Hepatocyte (in vitro differentiated cells): ENCODE results near the gene ALPP. TPM values are rescaled to one million over a fixed set of nuclear protein-coding genes. Genes with fewer than 3 reads are reported as not detected.

Source experiments
- DNase-seq: peaks from one replicate; pipeline ENCODE4 v3.0.0-alpha.2; 2016; ENCODE audit warnings: low spot score
- H2AFZ ChIP-seq: fragments of 200-600 bp; sonication (generic); 2 replicates; pipeline ENCODE4 v1.6.0; 2016; ENCODE audit warnings: antibody characterized with exemption, mild to moderate bottlenecking
- H3K27ac ChIP-seq: fragments of 200-600 bp; sonication (generic); 2 replicates; pipeline ENCODE4 v1.5.1; 2016; ENCODE audit warnings: mild to moderate bottlenecking
- H3K27me3 ChIP-seq: fragments of 200-600 bp; sonication (generic); 2 replicates; pipeline ENCODE4 v1.6.1; 2016
- H3K36me3 ChIP-seq: fragments of 200-600 bp; sonication (generic); replicated peaks from 2 replicates; pipeline ENCODE4 v1.5.1; 2016; ENCODE audit warnings: low read depth; ENCODE audit not compliant: insufficient read depth
- H3K4me1 ChIP-seq: fragments of 200-600 bp; sonication (generic); 2 replicates; pipeline ENCODE4 v1.5.1; 2016; ENCODE audit warnings: mild to moderate bottlenecking, moderate library complexity; ENCODE audit not compliant: insufficient read depth
- H3K4me2 ChIP-seq: fragments of 200-600 bp; sonication (generic); 2 replicates; pipeline ENCODE4 v1.6.0; 2016
- H3K4me3 ChIP-seq: fragments of 200-600 bp; sonication (generic); 2 replicates; pipeline ENCODE4 v1.5.1; 2016; ENCODE audit warnings: mild to moderate bottlenecking
- H3K79me2 ChIP-seq: fragments of 200-600 bp; sonication (generic); 2 replicates; pipeline ENCODE4 v1.6.0; 2017; ENCODE audit warnings: mild to moderate bottlenecking
- H3K9me2 ChIP-seq: fragments of 200-600 bp; sonication (generic); replicated peaks from 2 replicates; pipeline ENCODE4 v1.6.0; 2017; ENCODE audit warnings: mild to moderate bottlenecking; ENCODE audit not compliant: insufficient read depth
- H3K9me3 ChIP-seq: fragments of 200-600 bp; sonication (generic); 2 replicates; pipeline ENCODE4 v1.5.1; 2016; ENCODE audit warnings: low read depth, mild to moderate bottlenecking
- H4K20me1 ChIP-seq: fragments of 200-600 bp; sonication (generic); 2 replicates; pipeline ENCODE4 v1.6.0; 2016; ENCODE audit warnings: mild to moderate bottlenecking; ENCODE audit not compliant: insufficient read depth, poor library complexity, severe bottlenecking
- EZH2 ChIP-seq: fragments of 200-600 bp; sonication (generic); IDR thresholded peaks from 2 replicates; pipeline ENCODE4 v1.6.1; 2016; ENCODE audit warnings: antibody characterized with exemption, mild to moderate bottlenecking, borderline replicate concordance
- EZH2phosphoT487 ChIP-seq: fragments of 200-600 bp; sonication (generic); IDR thresholded peaks from one replicate; pipeline ENCODE4 v1.6.1; 2018; ENCODE audit warnings: antibody characterized with exemption, mild to moderate bottlenecking, low read depth, moderate library complexity; ENCODE audit not compliant: unreplicated experiment, severe bottlenecking
- WGBS: methylation state at CpG from one replicate; pipeline ENCODE4 v1.1.6; 2016; ENCODE audit warnings: low lambda C conversion rate; ENCODE audit errors: missing lambda C conversion rate; 5-methylcytosine and 5-hydroxymethylcytosine counted together
- polyA plus RNA-seq: library from polyadenylated mRNA; unstranded; fragments of >200 nt; fragmentation: Nextera tagmentation; extraction: Ambion mirVana; gene quantifications from 2 replicates; pipeline ENCODE4 v1.2.1, GENCODE V29; 2016
- total RNA-seq: library from RNA; depleted of rRNA; stranded (reverse); fragments of >200 nt; gene quantifications from 2 replicates; pipeline ENCODE4 v1.2.3, GENCODE V29; 2014
- TF ChIP-seq, protein P1 (sequence below): fragments of 200-600 bp; sonication (generic); IDR thresholded peaks from 2 replicates; pipeline ENCODE4 v1.5.1; 2016; ENCODE audit warnings: antibody characterized with exemption, mild to moderate bottlenecking; ENCODE audit not compliant: poor library complexity

Gene ALPP
- total and polyA plus RNA-seq, 2 experiments from 2014 or later = 1.2 to 6.5 TPM

DNA sequence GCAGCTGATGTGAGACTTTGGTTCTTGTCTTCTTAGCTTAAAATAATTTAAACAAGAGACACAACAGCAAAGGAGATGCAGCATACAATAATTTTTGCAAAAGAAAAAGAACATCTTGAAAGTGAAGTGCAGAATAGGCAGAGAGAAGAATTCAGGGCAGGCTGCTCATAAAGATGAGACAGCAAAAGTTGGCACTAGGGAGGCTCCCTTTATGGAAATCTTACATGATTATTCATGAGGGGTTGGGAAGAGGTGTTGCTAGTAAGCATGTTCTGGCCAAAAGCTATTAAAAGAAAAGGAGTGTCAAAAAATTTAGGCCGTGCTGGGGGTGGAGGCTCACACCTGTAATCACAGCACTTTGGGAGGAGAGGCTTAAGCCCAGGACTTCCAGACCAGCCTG lies 4.2 kb upstream of the ALPP start:
- TF ChIP-seq EZH2 (no peak), EZH2phosphoT487 (no peak)
- TF ChIP-seq, protein P1, sequence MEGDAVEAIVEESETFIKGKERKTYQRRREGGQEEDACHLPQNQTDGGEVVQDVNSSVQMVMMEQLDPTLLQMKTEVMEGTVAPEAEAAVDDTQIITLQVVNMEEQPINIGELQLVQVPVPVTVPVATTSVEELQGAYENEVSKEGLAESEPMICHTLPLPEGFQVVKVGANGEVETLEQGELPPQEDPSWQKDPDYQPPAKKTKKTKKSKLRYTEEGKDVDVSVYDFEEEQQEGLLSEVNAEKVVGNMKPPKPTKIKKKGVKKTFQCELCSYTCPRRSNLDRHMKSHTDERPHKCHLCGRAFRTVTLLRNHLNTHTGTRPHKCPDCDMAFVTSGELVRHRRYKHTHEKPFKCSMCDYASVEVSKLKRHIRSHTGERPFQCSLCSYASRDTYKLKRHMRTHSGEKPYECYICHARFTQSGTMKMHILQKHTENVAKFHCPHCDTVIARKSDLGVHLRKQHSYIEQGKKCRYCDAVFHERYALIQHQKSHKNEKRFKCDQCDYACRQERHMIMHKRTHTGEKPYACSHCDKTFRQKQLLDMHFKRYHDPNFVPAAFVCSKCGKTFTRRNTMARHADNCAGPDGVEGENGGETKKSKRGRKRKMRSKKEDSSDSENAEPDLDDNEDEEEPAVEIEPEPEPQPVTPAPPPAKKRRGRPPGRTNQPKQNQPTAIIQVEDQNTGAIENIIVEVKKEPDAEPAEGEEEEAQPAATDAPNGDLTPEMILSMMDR = no peak
- Histone ChIP-seq H3K27me3 (no peaks in the 10 kb centered on the region), H3K9me2 (no peaks in the 10 kb centered on the region), H3K4me2 (no peak overlapping the region), H3K79me2 (no peaks in the 10 kb centered on the region), H2AFZ (no peak overlapping the region), H3K9me3 (no peaks in the 10 kb centered on the region), H4K20me1 (no peaks in the 10 kb centered on the region), H3K4me1 (no peaks in the 10 kb centered on the region), H3K4me3 (no peak overlapping the region), H3K27ac (no peak overlapping the region), H3K36me3 (no peaks in the 10 kb centered on the region)
- WGBS = 100% methylated on average over 1 of the region's 1 CpG
- no peak for DNase-seq

DNA sequence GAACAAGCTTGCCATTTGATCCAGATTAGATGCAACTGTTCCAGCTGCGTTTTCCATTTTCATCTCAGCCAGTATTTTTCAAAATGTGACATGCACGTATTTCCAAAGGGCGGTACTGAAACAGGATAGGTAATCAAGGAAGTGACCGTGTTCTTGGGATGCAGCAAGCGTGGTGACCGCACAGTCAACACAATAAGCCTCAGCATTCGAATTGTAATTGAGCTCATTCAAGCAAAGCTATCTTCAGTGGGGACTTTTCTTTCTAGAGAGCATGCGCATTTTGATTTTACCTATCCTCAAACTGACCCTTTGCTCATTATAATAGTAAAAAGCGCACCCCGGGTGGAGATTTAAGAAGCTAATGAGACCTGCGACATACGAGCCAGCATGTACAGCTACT lies 3.4 kb upstream of the ALPP start:
- H3K4me3 ChIP-seq = no peak overlapping the region
- no peak overlapping the region for H3K27ac ChIP-seq
- no peaks in the 10 kb centered on the region for H3K27me3 ChIP-seq
- H3K4me2 ChIP-seq = no peak overlapping the region
- no peaks in the 10 kb centered on the region for H3K9me2 ChIP-seq
- 86% methylated on average over 12 of the region's 12 CpGs for WGBS
- no peak for DNase-seq
- H3K9me3 ChIP-seq = no peaks in the 10 kb centered on the region
- no peak overlapping the region for H2AFZ ChIP-seq
- no peaks in the 10 kb centered on the region for H4K20me1 ChIP-seq
- H3K4me1 ChIP-seq = no peaks in the 10 kb centered on the region
- TF ChIP-seq EZH2phosphoT487 (no peak), EZH2 (no peak)
- TF ChIP-seq, protein P1 = no peak
- H3K36me3 ChIP-seq = no peaks in the 10 kb centered on the region
- H3K79me2 ChIP-seq = no peaks in the 10 kb centered on the region

DNA sequence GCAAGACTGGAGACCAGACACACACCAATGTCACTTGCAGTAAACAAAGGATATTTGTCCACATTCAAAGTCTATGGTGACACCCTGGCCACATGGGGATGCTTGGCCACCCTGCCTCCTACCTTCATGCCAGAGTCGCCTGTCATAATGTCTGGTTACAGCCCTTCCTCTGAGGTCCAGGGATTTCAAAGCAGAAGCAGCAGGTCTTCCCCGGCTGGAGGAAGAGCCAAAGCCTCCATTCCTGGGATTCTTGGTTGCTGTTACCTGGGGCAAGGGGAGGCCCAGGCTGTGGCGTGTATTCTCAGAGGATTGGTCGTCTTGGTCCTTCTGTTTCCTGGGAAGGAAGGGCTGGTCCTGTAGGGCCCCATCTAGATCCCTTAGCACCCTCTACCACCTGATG lies 2.3 kb upstream of the ALPP start:
- Histone ChIP-seq H3K4me1 (no peaks in the 10 kb centered on the region), H3K36me3 (no peaks in the 10 kb centered on the region), H3K4me2 (no peak overlapping the region), H4K20me1 (no peaks in the 10 kb centered on the region), H3K9me3 (no peaks in the 10 kb centered on the region), H2AFZ (no peak overlapping the region), H3K4me3 (no peak overlapping the region), H3K9me2 (no peaks in the 10 kb centered on the region), H3K27me3 (no peaks in the 10 kb centered on the region), H3K27ac (no peak overlapping the region), H3K79me2 (no peaks in the 10 kb centered on the region)
- 80% methylated on average over 4 of the region's 4 CpGs for WGBS
- DNase-seq = no peak
- TF ChIP-seq EZH2phosphoT487 (no peak), EZH2 (no peak)
- TF ChIP-seq, protein P1 = no peak

DNA sequence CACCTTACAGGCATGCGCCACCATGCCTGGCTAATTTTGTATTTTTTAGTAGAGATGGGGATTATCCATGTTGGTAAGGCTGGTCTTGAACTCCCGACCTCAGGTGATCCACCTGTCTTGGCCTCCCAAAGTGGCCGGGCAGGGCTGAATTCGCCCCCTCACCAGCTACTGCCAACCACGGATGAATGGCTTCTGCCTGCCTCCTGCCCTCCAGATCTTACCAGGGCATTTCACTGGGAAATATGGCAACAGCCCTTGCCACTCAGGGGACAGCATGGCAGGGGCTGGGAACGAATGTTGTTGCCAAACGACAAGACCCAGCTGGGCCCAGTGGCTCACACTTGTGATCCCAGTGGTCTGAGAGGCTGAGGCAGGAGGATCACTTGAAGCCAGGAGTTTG lies 1.8 kb upstream of the ALPP start:
- Histone ChIP-seq H3K79me2 (no peaks in the 10 kb centered on the region), H3K4me3 (no peak overlapping the region), H3K27me3 (no peaks in the 10 kb centered on the region), H3K9me3 (no peaks in the 10 kb centered on the region), H4K20me1 (no peaks in the 10 kb centered on the region), H3K4me2 (no peak overlapping the region), H3K4me1 (no peaks in the 10 kb centered on the region), H3K36me3 (no peaks in the 10 kb centered on the region), H3K9me2 (no peaks in the 10 kb centered on the region), H3K27ac (no peak overlapping the region), H2AFZ (no peak overlapping the region)
- TF ChIP-seq EZH2phosphoT487 (no peak), EZH2 (no peak)
- TF ChIP-seq, protein P1 = no peak
- WGBS = 96% methylated on average over 7 of the region's 7 CpGs
- DNase-seq = peak; percentile 2
